GM21576 (cell line): ENCODE measurements around the gene CHMP6.

Experiments
- ATAC-seq: cut with Tn5 transposase; IDR thresholded peaks from one replicate; pipeline ENCODE4 v1.9.1; 2021; ENCODE audit warnings: mild to moderate bottlenecking, moderate library complexity; ENCODE audit not compliant: unreplicated experiment

Gene CHMP6

GRCh38 chr17:80956321-80957190 lies 35.1 kb upstream of the CHMP6 start:
- ATAC-seq: no peak

GRCh38 chr17:80957461-80957941 lies 34.1 kb upstream of the CHMP6 start:
- no peak for ATAC-seq

DNA sequence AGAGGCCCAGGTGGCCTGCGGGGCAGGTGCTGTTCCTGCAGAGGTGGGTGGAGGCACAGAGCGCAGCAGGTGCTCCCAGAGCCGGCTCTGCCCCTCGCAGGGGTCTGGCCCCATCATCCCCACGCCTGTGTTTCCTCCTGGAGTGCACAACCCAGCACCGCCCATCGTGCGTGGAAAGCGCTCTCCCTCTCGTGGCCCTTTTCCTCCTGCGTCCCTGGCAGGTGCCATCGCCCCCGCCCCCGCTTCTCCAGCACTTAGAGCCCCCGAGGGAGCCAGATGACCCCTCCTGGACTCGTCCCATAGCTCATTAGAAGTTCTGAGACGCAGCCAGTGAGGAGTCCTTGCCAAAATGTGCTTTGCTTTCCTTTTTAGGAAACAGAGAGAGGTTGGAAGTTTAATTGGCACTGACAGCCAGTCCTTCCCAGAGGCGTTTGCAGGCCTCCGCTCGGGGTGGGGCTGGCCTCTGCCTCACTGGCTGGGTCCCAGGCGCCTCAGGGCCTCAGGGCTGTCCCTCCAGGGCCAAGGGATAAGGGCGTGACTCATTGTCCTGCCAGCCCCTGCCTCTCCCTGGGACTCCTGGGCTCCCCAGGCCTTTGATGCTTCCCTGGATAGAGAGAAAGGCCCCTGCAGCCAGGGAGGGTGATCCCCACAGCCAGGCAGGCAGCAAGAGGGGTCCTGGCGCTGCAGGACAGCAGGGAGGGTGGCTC lies 32.2 kb upstream of the CHMP6 start:
- no peak for ATAC-seq

GRCh38 chr17:80960037-80960796 lies 31.4 kb upstream of the CHMP6 start:
- no peak for ATAC-seq

DNA sequence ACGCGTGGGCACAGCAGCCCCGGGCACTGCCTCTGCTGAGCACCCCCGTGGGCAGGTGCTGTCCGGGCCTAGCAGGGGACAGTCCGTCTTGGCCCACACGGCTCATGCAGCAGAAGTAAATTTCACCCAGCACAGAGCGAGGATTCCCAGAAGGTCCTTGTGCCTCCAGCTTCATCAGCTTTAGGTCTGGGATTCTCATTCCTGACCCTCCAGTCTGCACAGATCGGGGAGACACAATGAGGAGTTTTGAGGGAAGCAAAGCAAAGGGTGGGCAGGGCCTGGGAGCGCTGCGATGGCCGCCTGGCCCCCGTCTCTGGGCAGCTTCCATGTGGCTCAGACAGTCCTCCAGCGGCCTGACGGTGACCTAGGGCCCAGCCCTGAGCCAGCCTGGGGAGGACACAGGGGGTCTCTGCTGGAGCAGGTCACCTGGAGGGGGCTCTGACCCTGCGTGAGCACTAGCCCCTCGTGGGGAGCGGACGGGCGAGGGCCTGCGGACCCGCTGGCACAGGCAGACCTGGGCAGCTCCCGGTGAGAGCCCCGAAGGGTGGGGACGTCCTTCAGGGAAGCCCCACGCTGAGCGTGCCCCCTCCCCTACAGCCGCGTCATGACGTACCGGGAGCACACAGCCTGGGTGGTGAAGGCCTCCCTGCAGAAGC lies 30.7 kb upstream of the CHMP6 start:
- ATAC-seq: no peak

DNA sequence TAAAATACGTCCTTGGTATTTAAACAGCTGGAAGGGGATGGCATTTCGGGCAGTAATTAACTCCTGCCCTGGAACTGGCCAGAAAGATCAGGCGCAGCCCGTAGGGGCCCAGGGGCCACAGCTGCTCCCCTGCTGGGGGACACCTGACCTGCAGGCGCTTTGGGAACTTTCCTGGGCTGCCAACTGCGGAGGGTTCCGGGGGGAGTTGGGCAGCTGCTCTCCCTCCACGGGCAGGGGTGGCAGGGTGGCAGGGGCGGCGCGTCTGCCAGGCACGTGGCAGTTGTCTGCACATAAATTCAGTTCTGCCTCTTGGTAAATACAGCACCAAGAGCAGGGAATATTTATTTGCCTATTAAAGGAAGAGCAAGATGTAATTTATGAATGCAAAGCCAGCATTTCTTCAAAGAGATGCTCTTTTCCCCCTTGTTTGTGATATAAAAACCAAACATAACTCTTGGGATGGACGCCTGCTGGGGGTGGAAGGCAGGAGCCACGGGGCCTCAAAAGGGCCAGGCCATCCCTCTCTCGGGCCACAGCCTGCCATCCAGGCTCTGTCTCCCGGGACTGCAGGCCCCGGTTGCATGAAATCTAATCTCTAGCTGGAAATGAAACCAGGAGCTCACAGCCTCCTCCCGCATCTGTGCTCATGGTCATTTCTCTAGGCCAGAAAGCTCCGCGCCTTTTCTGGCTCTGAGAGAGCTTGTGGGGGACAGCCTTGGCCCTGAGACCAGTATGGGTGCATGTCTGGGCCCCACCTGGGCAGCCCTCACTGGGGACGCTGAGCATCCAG lies 29.9 kb upstream of the CHMP6 start:
- no peak for ATAC-seq

GRCh38 chr17:80962356-80963329 lies 29.0 kb upstream of the CHMP6 start:
- ATAC-seq: no peak

- ATAC-seq: no peak
Observed at GRCh38 chr17:80963812-80964543, 27.7 kb upstream of the CHMP6 start.

GRCh38 chr17:80964544-80964856 lies 27.1 kb upstream of the CHMP6 start:
- no peak for ATAC-seq

GRCh38 chr17:80964859-80965580 lies 26.6 kb upstream of the CHMP6 start:
- ATAC-seq: no peak

GRCh38 chr17:80965606-80966005 lies 26.0 kb upstream of the CHMP6 start:
- ATAC-seq: no peak

GRCh38 chr17:80967404-80967872 lies 24.2 kb upstream of the CHMP6 start:
- no peak for ATAC-seq

DNA sequence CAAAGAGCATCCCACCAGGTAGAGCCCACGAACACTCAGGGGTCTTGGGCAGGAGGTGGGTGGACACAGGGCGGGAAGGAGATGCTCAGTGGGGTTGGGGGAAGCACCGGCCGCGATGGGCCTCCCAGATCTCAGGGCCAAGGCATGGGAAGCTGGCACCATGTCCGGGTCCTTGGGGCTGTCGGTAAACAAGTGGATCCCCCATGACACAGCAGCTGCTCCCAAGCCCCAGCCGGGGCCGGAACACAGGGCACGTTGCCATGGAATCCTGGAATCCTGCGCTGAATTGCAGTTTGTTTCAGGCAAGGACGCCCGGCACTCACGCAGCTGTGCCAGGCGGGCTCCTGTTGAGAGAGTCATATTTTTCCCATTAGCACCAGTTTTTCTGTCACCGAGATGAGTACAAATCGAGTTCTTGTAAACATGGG lies 23.0 kb upstream of the CHMP6 start:
- no peak for ATAC-seq

DNA sequence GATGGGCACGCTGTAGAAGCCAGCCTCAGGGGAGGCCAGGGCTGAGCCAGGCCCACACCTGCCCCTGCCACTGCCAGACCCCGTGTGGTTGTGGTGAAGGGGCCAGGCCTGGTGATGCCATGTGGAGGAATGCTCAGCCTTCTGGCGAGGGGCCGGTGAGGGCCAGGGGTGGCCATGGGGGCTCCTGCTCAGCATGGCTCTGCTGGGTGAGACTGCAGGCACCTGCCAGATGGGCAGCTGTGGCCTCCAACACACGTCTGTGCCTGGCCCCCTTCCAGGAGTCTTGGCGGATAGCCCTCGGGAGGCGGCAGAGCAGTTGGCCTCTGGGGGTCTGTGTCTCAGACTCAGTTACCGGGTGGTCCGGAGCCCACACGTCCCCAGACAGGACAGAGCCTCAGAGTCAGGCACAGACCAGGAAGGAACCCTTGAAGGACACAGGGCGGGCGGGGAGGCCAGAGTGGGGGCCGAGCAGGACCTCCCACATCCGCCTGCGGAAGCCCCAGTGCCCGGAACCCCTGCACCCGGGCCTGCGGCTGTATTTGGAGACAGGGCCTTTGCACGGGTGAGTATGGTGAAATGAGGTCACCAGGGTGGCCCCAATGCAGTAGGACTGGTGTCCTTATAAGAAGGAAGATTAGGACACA lies 22.5 kb upstream of the CHMP6 start:
- no peak for ATAC-seq

DNA sequence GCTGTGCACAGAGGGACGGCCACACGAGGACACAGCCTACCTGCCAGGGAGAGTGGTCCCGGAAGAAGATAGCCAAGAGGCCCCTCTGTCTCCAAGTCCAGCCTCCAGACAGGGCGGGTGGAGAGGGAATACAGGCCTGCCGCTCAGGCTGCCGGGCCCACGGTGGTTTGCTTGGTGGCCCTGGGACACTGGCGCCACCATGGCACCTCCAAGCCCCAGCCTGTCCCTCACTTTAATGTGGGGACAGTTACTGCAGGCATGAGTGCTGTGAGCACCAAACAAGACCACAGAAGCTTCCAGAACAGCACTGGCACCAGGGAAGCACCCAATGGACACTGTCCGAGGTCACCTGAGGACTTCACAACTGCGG lies 22.0 kb upstream of the CHMP6 start:
- no peak for ATAC-seq

- no peak for ATAC-seq
Observed at GRCh38 chr17:80970044-80970761, 21.4 kb upstream of the CHMP6 start.
